Endothelial cell (in vitro differentiated cells): ENCODE measurements around the gene SS18. TPM values are rescaled to one million over a fixed set of nuclear protein-coding genes. Genes with fewer than 3 reads are reported as not detected.

Experiments
- DNase-seq: peaks from one replicate; pipeline ENCODE4 v3.0.0; 2021; ENCODE audit warnings: low spot score
- H3K27ac Mint-ChIP-seq: one replicate; pipeline ENCODE4 v1.8.0; 2021; ENCODE audit warnings: mixed read lengths, inconsistent platforms; ENCODE audit not compliant: unreplicated experiment
- H3K27me3 Mint-ChIP-seq: one replicate; pipeline ENCODE4 v1.8.0; 2021; ENCODE audit warnings: mild to moderate bottlenecking, moderate library complexity, mixed read lengths, inconsistent platforms; ENCODE audit not compliant: unreplicated experiment
- H3K36me3 Mint-ChIP-seq: one replicate; pipeline ENCODE4 v1.8.0; 2021; ENCODE audit warnings: mild to moderate bottlenecking, low read depth, mixed read lengths, inconsistent platforms; ENCODE audit not compliant: unreplicated experiment
- H3K4me1 Mint-ChIP-seq: one replicate; pipeline ENCODE4 v1.8.0; 2021; ENCODE audit warnings: mild to moderate bottlenecking, mixed read lengths, inconsistent platforms; ENCODE audit not compliant: unreplicated experiment
- H3K4me3 Mint-ChIP-seq: one replicate; pipeline ENCODE4 v1.8.0; 2021; ENCODE audit warnings: mild to moderate bottlenecking, mixed read lengths, inconsistent platforms; ENCODE audit not compliant: unreplicated experiment
- H3K9me3 Mint-ChIP-seq: one replicate; pipeline ENCODE4 v1.8.0; 2021; ENCODE audit warnings: mixed read lengths, inconsistent platforms; ENCODE audit not compliant: unreplicated experiment
- CTCF ChIP-seq: fragments of 200-600 bp; sonication (generic); IDR thresholded peaks from one replicate; pipeline ENCODE4 v1.5.0; 2021; ENCODE audit warnings: antibody characterized with exemption; ENCODE audit not compliant: unreplicated experiment
- total RNA-seq: library from RNA; stranded (reverse); fragmentation: NEBNext Ultra II Directional; extraction: Animal tissue kit (Norgen Biotek cat#: 25700); gene quantifications from one replicate; pipeline ENCODE4 v1.2.1, GENCODE V29; 2021; ENCODE audit not compliant: unreplicated experiment

The SS18 gene
- total RNA-seq, 1 donor from 2014 or later: 94.6 TPM

GRCh38 chr18:26021061-26021754 is 69.2 kb downstream of the SS18 start:
- H3K27me3 Mint-ChIP-seq: no peaks in the 10 kb centered on the region
- no peak overlapping the region for H3K4me3 Mint-ChIP-seq
- H3K27ac Mint-ChIP-seq: no peak overlapping the region
- TF ChIP-seq CTCF: no peak
- H3K4me1 Mint-ChIP-seq: peaks cover 6% of the 10 kb centered on the region
- H3K9me3 Mint-ChIP-seq: no peaks in the 10 kb centered on the region
- no peak for DNase-seq
- peaks cover 47% of the 10 kb centered on the region for H3K36me3 Mint-ChIP-seq

GRCh38 chr18:26017929-26018328 is 72.5 kb downstream of the SS18 start:
- Mint-ChIP-seq H3K36me3 (peaks cover 36% of the 10 kb centered on the region), H3K4me1 (peaks cover 6% of the 10 kb centered on the region)
- DNase-seq: no peak

GRCh38 chr18:26014462-26014861 is 76.0 kb downstream of the SS18 start:
- Mint-ChIP-seq H3K4me1 (no peaks in the 10 kb centered on the region), H3K36me3 (peaks cover 18% of the 10 kb centered on the region), H3K27me3 (no peaks in the 10 kb centered on the region), H3K4me3 (no peak overlapping the region), H3K27ac (no peak overlapping the region), H3K9me3 (no peaks in the 10 kb centered on the region)
- no peak for TF ChIP-seq CTCF
- no peak for DNase-seq

More at GRCh38 chr18:26017929-26018328, 72.5 kb downstream of the SS18 start:
- Mint-ChIP-seq H3K27ac (no peak overlapping the region), H3K27me3 (no peaks in the 10 kb centered on the region), H3K9me3 (no peaks in the 10 kb centered on the region), H3K4me3 (no peak overlapping the region)
- no peak for TF ChIP-seq CTCF

- no peak for TF ChIP-seq CTCF
- Mint-ChIP-seq H3K4me3 (no peak overlapping the region), H3K27me3 (no peaks in the 10 kb centered on the region), H3K36me3 (no peaks in the 10 kb centered on the region), H3K9me3 (no peaks in the 10 kb centered on the region), H3K4me1 (no peaks in the 10 kb centered on the region), H3K27ac (no peak overlapping the region)
- no peak for DNase-seq
Measured at GRCh38 chr18:26008619-26009018, 81.8 kb downstream of the SS18 start.

GRCh38 chr18:26008096-26008495 is 82.3 kb downstream of the SS18 start:
- Mint-ChIP-seq H3K36me3 (no peaks in the 10 kb centered on the region), H3K9me3 (no peaks in the 10 kb centered on the region), H3K4me1 (no peaks in the 10 kb centered on the region), H3K27ac (no peak overlapping the region), H3K4me3 (no peak overlapping the region), H3K27me3 (no peaks in the 10 kb centered on the region)
- DNase-seq: no peak
- TF ChIP-seq CTCF: no peak
